Colonic mucosa (tissue), 4 donors: Measurements from ENCODE around the gene FBXL14. TPM values are rescaled to one million over a fixed set of nuclear protein-coding genes. Genes with fewer than 3 reads are reported as not detected.

ENCODE experiments used
- DNase-seq: peaks from one replicate; pipeline ENCODE4 v3.0.0-alpha.2; 2020
- H3K27ac ChIP-seq: fragments of 200-600 bp; one replicate; pipeline ENCODE4 v1.8.0; 2021
- H3K27me3 ChIP-seq: fragments of 200-600 bp; one replicate; pipeline ENCODE4 v1.8.0; 2021
- H3K36me3 ChIP-seq: fragments of 200-600 bp; one replicate; pipeline ENCODE4 v1.8.0; 2021
- H3K4me1 ChIP-seq: fragments of 200-600 bp; one replicate; pipeline ENCODE4 v1.8.0; 2021; ENCODE audit warnings: mild to moderate bottlenecking
- H3K4me3 ChIP-seq: fragments of 200-600 bp; one replicate; pipeline ENCODE4 v1.8.0; 2021
- H3K9ac ChIP-seq, 2 donors: one replicate each; pipeline ENCODE4 v1.7.0; 2013; ENCODE audit warnings: control low read depth in 2 of 2, low read depth in 2 of 2, low read length in 2 of 2
- H3K9me3 ChIP-seq: fragments of 200-600 bp; one replicate; pipeline ENCODE4 v1.8.0; 2021
- intact Hi-C: fragments of 100-400 bp; cut with DNase I; formaldehyde crosslinking; loops from one replicate; pipeline ENCODE4 v1.14.1; 2022
- total RNA-seq, 2 donors: library from RNA; stranded (reverse); fragmentation: NEBNext Ultra II Directional in 1 of 2; extraction: Animal tissue kit (Norgen Biotek cat#: 25700) in 1 of 2; gene quantifications; one replicate each; pipeline ENCODE4 v1.2.1, GENCODE V29; 2021
- TF ChIP-seq, protein P1 (sequence below): fragments of 200-600 bp; IDR thresholded peaks from one replicate; pipeline ENCODE4 v1.8.0; 2022; ENCODE audit warnings: antibody characterized with exemption, mild to moderate bottlenecking
- donor health status: healthy.
- donor health status: DM: no; HTN: no; CAD: no.
- donor health status: DM: no; HTN: no; CAD: no.

FBXL14 gene
- total RNA-seq, 2 donors from 2014 or later, result 32.3 to 37.4 TPM

DNA sequence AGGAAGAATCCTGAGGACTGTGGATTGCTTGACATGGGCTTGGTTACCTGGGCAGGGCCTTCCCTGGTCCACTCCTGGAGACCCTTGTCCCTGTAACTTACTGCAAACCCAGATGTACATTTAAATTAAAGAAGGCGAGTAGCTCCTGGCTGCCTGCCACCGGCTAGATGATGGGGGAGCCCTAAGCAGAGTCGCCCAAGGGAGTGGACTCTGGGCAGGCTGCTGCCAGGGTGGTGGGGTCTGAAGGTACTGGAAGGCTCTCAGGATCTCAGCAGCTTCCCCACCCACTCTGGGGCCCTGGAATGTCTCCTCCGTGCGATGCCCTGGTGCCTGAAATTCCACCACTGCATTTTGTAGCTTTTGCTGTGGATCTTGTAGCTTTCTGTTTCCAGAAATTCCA, 74.7 kb downstream of the FBXL14 start:
- intact Hi-C loops, result no loop called here
- no peaks in the 10 kb centered on the region for H3K4me1 ChIP-seq
- no peaks in the 10 kb centered on the region for H3K36me3 ChIP-seq
- no peaks in the 10 kb centered on the region for H3K27me3 ChIP-seq
- no peak for DNase-seq
- TF ChIP-seq, protein P1, sequence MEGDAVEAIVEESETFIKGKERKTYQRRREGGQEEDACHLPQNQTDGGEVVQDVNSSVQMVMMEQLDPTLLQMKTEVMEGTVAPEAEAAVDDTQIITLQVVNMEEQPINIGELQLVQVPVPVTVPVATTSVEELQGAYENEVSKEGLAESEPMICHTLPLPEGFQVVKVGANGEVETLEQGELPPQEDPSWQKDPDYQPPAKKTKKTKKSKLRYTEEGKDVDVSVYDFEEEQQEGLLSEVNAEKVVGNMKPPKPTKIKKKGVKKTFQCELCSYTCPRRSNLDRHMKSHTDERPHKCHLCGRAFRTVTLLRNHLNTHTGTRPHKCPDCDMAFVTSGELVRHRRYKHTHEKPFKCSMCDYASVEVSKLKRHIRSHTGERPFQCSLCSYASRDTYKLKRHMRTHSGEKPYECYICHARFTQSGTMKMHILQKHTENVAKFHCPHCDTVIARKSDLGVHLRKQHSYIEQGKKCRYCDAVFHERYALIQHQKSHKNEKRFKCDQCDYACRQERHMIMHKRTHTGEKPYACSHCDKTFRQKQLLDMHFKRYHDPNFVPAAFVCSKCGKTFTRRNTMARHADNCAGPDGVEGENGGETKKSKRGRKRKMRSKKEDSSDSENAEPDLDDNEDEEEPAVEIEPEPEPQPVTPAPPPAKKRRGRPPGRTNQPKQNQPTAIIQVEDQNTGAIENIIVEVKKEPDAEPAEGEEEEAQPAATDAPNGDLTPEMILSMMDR, result no peak
- H3K4me3 ChIP-seq, result no peak overlapping the region
- no peak overlapping the region for H3K9ac ChIP-seq
- H3K27ac ChIP-seq, result no peak overlapping the region
- H3K9me3 ChIP-seq, result no peaks in the 10 kb centered on the region

DNA sequence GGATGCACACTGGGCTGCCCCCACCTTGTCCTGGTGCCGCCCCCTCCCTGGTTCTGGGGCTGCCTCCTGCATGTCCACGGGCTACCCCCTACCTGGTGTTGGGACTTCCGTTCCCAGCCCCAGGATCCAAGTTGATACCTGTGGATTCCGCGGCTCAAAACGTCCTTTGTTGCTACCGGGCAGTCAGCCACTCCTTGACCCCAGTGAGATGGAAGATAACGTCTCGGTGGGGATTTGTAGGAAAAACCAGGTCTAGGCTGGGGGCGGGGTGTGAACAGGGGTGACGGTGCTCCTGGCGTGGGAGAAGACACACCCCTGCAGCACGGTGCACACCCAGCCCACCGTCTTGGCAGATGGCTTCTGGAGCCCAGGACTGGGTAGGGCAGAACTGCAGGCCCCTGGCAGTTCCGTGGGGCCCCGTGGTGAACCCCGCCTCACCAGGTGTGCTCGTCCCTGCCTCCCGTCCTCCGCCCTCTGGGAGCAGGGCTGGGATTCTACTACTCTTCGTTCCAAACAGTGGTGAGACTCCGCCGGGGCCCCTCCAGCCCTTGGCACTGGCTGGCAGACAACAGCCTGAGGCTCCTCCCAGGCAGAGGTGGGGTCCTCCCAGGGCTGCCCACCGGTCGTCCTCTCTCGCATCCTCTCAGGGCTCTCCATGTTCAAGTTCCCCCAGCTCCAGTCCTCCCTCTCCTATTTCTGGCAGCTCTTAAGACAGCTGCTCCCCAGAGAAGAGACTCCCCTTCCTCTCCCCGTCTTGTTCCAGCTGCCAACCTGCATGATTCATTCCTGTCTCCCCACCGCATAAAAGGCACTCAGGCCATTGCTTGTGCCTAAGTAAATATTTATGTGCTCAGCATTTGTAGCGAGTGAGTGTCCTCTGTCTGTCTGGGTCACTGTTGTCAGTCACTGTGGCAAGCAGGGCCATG, 75.5 kb downstream of the FBXL14 start:
- Histone ChIP-seq H3K4me3 (peak overlapping the region; percentile 15), H3K9ac (no peak overlapping the region), H3K9me3 (no peaks in the 10 kb centered on the region), H3K4me1 (no peaks in the 10 kb centered on the region), H3K27ac (no peak overlapping the region), H3K36me3 (no peaks in the 10 kb centered on the region), H3K27me3 (no peaks in the 10 kb centered on the region)
- no peak for DNase-seq
- intact Hi-C loops, result no loop called here
- TF ChIP-seq, protein P1, result no peak

DNA sequence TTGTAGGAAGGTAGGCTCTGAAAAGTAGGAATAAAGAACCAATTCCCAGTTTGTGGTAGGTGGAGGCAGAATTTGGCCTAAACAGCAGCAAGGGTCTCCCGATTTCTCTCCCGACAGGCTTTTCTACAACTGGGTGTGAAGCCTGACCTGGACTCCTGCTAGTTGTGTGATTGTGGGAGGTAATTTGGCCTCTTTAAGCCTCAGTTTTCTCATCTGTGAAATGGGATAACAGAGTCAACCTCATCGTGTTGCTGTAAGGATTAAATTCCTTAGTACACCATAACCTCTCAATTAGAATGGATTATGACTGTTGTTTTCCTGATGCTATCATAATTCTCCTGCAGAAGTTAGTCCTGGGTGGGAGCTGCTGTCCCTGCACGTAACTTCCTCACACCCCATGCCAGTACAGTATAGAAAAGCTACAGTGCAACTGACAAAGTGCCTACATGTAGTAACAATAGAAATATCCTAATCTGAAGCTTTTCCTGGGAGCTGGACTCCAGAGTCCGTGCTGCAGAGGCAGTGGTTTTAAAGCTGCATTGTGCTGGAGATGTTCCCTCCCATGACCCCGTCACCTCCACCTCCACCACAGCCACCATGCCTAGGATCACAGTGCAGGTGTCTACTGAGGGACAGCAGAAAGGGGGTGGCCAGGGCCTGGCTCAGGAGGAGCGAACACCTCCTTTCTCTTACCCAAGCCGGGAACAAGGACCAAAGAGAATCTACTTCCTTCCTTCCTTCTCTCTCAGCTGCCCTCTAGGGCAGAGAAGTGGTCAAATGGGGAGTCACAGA, 76.5 kb downstream of the FBXL14 start:
- TF ChIP-seq, protein P1, result no peak
- Histone ChIP-seq H3K9ac (no peak overlapping the region), H3K27ac (no peak overlapping the region), H3K27me3 (no peaks in the 10 kb centered on the region), H3K4me1 (no peaks in the 10 kb centered on the region), H3K36me3 (no peaks in the 10 kb centered on the region), H3K4me3 (no peak overlapping the region), H3K9me3 (no peaks in the 10 kb centered on the region)
- intact Hi-C loops, result no loop called here
- no peak for DNase-seq

DNA sequence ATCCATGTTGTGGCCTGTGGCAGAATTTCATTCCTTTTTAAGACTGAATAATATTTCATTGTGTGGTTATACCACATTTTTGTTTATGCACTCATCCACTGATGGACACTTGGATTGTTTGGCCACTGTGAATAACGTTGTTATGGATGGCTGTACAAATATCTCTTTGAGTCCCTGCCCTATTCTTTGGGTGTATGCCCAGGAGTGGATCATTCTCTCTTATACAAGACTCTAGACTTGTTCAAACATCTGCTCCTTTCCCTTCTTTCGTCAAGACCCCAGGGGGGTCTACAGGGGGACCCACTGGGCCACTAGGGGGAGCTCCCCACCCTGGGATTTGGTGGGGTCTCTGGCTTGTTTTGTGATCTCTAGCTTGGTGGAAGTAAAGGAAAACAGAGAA, 77.4 kb downstream of the FBXL14 start:
- no peaks in the 10 kb centered on the region for H3K9me3 ChIP-seq
- DNase-seq, result no peak
- H3K27me3 ChIP-seq, result no peaks in the 10 kb centered on the region
- no peaks in the 10 kb centered on the region for H3K36me3 ChIP-seq
- intact Hi-C loops, result no loop called here
- no peak overlapping the region for H3K9ac ChIP-seq
- no peak overlapping the region for H3K27ac ChIP-seq
- H3K4me1 ChIP-seq, result no peaks in the 10 kb centered on the region
- TF ChIP-seq, protein P1, result peak; percentile 32
- H3K4me3 ChIP-seq, result no peak overlapping the region

Other genes starting within 250 kb of the FBXL14 start
- 1 to 10 TPM; 1.5 to 5.9 TPM for gene WNT5B, start 34.6 kb upstream of the FBXL14 start, total RNA-seq
- gene ADIPOR2, start 96.5 kb upstream of the FBXL14 start, total RNA-seq, result 100 to 1,000 TPM in 1 of 2 donors, 10 to 100 TPM in 1; 68.3 to 138 TPM
- not detected for gene LRTM2, start 226.0 kb upstream of the FBXL14 start, total RNA-seq